HG03196 (cell line): ENCODE measurements around the gene ARHGEF40.

ENCODE experiments used
- ATAC-seq: cut with Tn5 transposase; IDR thresholded peaks from one replicate; pipeline ENCODE4 v1.9.1; 2021; ENCODE audit not compliant: unreplicated experiment

The ARHGEF40 gene

GRCh38 chr14:21112255-21112654 is 42.2 kb downstream of the ARHGEF40 start:
- ATAC-seq, result no peak

- no peak for ATAC-seq
These were observed 43.3 kb downstream of the ARHGEF40 start for GRCh38 chr14:21113369-21113768.

GRCh38 chr14:21118933-21119332 is 48.8 kb downstream of the ARHGEF40 start:
- ATAC-seq, result no peak

- no peak for ATAC-seq
These were observed 50.6 kb downstream of the ARHGEF40 start for GRCh38 chr14:21120686-21121085.

GRCh38 chr14:21121122-21121521 is 51.0 kb downstream of the ARHGEF40 start:
- ATAC-seq, result no peak

GRCh38 chr14:21123429-21123828 is 53.3 kb downstream of the ARHGEF40 start:
- ATAC-seq, result no peak

- ATAC-seq, result no peak
These were observed 63.8 kb downstream of the ARHGEF40 start for GRCh38 chr14:21133901-21134300.

GRCh38 chr14:21136024-21136423 is 65.9 kb downstream of the ARHGEF40 start:
- ATAC-seq, result no peak
